ENCODE results near the gene FAM118B. TPM values are rescaled to one million over a fixed set of nuclear protein-coding genes. Genes with fewer than 3 reads are reported as not detected.

The FAM118B gene
- total RNA-seq, 2 donors from 2014 or later: 40.1 to 40.8 TPM

DNA sequence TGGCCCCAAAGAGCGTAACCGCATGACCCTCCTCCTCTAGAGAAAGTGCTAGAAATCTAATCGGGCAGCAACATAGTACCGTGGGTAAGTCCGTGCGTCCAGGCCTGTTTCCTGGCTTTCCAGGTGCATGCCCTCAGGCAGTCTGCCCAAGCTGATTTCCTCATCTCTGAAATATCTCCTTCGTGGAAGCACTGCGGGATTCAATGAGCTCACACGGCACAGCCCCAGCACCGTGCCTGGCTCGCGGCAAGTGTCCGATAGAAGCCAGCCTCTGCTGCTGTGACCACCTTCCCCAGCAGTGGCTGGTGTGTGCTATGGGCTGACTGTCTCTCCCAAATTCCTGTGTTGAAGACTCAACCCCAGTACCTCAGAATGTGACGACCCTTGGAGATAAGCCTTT is 20.8 kb upstream of the FAM118B start:
- H3K27me3 Mint-ChIP-seq (ENCODE audit: insufficient read depth): no peaks in the 10 kb centered on the region
- no peak overlapping the region for H3K4me3 Mint-ChIP-seq
- no peaks in the 10 kb centered on the region for H3K4me1 ChIP-seq (ENCODE audit: control insufficient read depth, insufficient read depth, low read length)
- H3K36me3 Mint-ChIP-seq (ENCODE audit: low read depth): peaks cover 38% of the 10 kb centered on the region
- TF ChIP-seq, protein P1, sequence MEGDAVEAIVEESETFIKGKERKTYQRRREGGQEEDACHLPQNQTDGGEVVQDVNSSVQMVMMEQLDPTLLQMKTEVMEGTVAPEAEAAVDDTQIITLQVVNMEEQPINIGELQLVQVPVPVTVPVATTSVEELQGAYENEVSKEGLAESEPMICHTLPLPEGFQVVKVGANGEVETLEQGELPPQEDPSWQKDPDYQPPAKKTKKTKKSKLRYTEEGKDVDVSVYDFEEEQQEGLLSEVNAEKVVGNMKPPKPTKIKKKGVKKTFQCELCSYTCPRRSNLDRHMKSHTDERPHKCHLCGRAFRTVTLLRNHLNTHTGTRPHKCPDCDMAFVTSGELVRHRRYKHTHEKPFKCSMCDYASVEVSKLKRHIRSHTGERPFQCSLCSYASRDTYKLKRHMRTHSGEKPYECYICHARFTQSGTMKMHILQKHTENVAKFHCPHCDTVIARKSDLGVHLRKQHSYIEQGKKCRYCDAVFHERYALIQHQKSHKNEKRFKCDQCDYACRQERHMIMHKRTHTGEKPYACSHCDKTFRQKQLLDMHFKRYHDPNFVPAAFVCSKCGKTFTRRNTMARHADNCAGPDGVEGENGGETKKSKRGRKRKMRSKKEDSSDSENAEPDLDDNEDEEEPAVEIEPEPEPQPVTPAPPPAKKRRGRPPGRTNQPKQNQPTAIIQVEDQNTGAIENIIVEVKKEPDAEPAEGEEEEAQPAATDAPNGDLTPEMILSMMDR (conservative IDR thresholded peaks at IDR 0.05): no peak
- peaks cover 36% of the 10 kb centered on the region for H3K36me3 ChIP-seq (ENCODE audit: control insufficient read depth, insufficient read depth, low read length)
- no peaks in the 10 kb centered on the region for H3K27me3 ChIP-seq (ENCODE audit: control insufficient read depth, insufficient read depth, low read length, poor library complexity, severe bottlenecking)
- peaks cover 3% of the 10 kb centered on the region for H3K9me3 Mint-ChIP-seq
- H3K27ac Mint-ChIP-seq: no peak overlapping the region
- no peak overlapping the region for H3K4me3 ChIP-seq (ENCODE audit: low read length)
- no peaks in the 10 kb centered on the region for H3K9me3 ChIP-seq (ENCODE audit: control insufficient read depth, low read length)
- no peak overlapping the region for H3K27ac ChIP-seq (ENCODE audit: low read depth, low read length)
- H3K9ac ChIP-seq (ENCODE audit: extremely low read depth, low read length, poor library complexity, severe bottlenecking): no peak overlapping the region
- H3K4me1 Mint-ChIP-seq: no peaks in the 10 kb centered on the region
- DNase-seq: no peak
- WGBS, 2 experiments (ENCODE audit: insufficient coverage in 1 of 2, insufficient read length in 1 of 2): 93 to 100% methylated on average over 6 to 14 of the region's 14 CpGs

DNA sequence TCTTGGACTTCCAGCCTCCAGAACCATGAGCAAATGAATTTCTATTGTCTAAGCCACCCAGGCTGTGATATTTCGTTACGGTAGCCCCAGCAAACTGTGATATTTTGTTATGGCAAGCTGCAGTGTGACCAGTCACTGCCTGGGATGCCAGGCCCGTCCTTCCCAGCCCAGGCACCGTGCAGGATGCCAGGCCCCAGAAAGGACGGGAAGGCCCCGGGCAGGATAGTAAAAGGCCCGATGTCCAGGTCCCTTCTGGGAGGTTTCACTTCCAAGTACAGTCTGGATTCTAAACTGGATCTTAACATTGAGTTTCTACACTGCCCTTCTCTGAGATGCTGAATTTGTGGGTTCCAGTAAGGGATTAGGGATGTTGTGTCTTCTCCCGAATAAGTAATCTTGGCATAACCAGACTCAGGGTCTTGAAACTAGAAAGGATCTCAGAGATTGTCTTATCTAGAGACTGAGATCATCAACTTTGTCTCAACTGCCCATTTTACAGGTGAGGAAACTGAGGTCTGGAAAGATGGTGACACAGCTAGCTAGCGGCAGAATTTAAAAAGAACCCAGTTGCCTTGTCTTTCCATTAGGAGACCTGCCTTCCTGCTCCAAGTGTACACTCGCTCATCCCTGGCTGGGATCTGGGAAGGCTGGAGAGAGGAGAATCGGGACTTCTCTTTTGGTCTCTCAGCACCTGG is 20.1 kb upstream of the FAM118B start:
- TF ChIP-seq, protein P1 (conservative IDR thresholded peaks at IDR 0.05): no peak
- Histone ChIP-seq H3K4me3 (ENCODE audit: low read length) (no peak overlapping the region), H3K4me1 (ENCODE audit: control insufficient read depth, insufficient read depth, low read length) (no peaks in the 10 kb centered on the region), H3K9ac (ENCODE audit: extremely low read depth, low read length, poor library complexity, severe bottlenecking) (no peak overlapping the region), H3K9me3 (ENCODE audit: control insufficient read depth, low read length) (no peaks in the 10 kb centered on the region), H3K27ac (ENCODE audit: low read depth, low read length) (no peak overlapping the region), H3K27me3 (ENCODE audit: control insufficient read depth, insufficient read depth, low read length, poor library complexity, severe bottlenecking) (no peaks in the 10 kb centered on the region), H3K36me3 (ENCODE audit: control insufficient read depth, insufficient read depth, low read length) (peaks cover 39% of the 10 kb centered on the region)
- no peak for DNase-seq
- Mint-ChIP-seq H3K36me3 (ENCODE audit: low read depth) (peaks cover 44% of the 10 kb centered on the region), H3K27me3 (ENCODE audit: insufficient read depth) (no peaks in the 10 kb centered on the region), H3K4me3 (no peak overlapping the region), H3K27ac (no peak overlapping the region), H3K9me3 (peaks cover 9% of the 10 kb centered on the region), H3K4me1 (no peaks in the 10 kb centered on the region)
- 83 to 86% methylated on average over 6 to 11 of the region's 11 CpGs for WGBS, 2 experiments (ENCODE audit: insufficient coverage in 1 of 2, insufficient read length in 1 of 2)

DNA sequence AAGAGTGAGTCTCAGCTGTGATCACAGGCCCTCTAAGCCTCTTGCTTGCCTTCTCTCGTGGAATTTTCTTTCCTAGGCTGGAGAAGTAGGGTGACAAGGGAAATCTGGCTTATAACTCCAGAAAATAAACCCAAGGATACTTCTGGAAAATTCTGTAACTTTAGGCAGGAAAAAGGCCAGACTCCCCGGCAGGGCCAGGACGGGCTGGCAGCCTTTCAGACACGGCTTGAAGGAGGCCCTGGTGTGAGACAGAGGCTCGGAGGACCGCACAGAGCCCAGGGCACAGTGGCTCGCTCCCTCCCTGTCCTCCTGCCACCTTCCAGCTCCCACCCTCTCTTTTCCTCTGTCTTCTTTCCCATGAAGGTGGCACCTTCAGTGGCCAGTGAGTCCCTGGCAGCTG is 19.2 kb upstream of the FAM118B start:
- no peak overlapping the region for H3K27ac Mint-ChIP-seq
- H3K27me3 Mint-ChIP-seq (ENCODE audit: insufficient read depth): no peaks in the 10 kb centered on the region

More for the DNA sequence above, 19.2 kb upstream of the FAM118B start:
- H3K9ac ChIP-seq (ENCODE audit: extremely low read depth, low read length, poor library complexity, severe bottlenecking): no peak overlapping the region
- no peak overlapping the region for H3K27ac ChIP-seq (ENCODE audit: low read depth, low read length)
- H3K9me3 Mint-ChIP-seq: peaks cover 16% of the 10 kb centered on the region
- TF ChIP-seq, protein P1 (conservative IDR thresholded peaks at IDR 0.05): no peak
- DNase-seq: no peak
- H3K36me3 ChIP-seq (ENCODE audit: control insufficient read depth, insufficient read depth, low read length): peaks cover 47% of the 10 kb centered on the region
- H3K27me3 ChIP-seq (ENCODE audit: control insufficient read depth, insufficient read depth, low read length, poor library complexity, severe bottlenecking): no peaks in the 10 kb centered on the region
- H3K36me3 Mint-ChIP-seq (ENCODE audit: low read depth): peaks cover 52% of the 10 kb centered on the region
- no peak overlapping the region for H3K4me3 Mint-ChIP-seq
- no peaks in the 10 kb centered on the region for H3K4me1 Mint-ChIP-seq
- H3K4me3 ChIP-seq (ENCODE audit: low read length): no peak overlapping the region
- 87 to 88% methylated on average over 7 of the region's 7 CpGs for WGBS, 2 experiments (ENCODE audit: insufficient coverage in 1 of 2, insufficient read length in 1 of 2)
- no peaks in the 10 kb centered on the region for H3K4me1 ChIP-seq (ENCODE audit: control insufficient read depth, insufficient read depth, low read length)
- peaks cover 7% of the 10 kb centered on the region for H3K9me3 ChIP-seq (ENCODE audit: control insufficient read depth, low read length)
